B cell (primary cell): ENCODE measurements around the gene IL1F10. TPM values are rescaled to one million over a fixed set of nuclear protein-coding genes. Genes with fewer than 3 reads are reported as not detected.

Experiments
- ATAC-seq: fragments of 200-7000 bp; cut with Tn5 transposase; one replicate; pipeline ENCODE4 v1.10.0; 2021; ENCODE audit warnings: low read depth, mild to moderate bottlenecking, moderate number of reproducible peaks, moderate library complexity
- CTCF ChIA-PET: fragments of 350-600 bp; sonication (Branson Sonifier 250); formaldehyde crosslinking; loops from one replicate; lab custom pipeline; 2021; ENCODE audit warnings: antibody characterized with exemption, inconsistent platforms; lab: Charles Lee
- POLR2A ChIA-PET: fragments of 350-600 bp; sonication (Branson Sonifier 250); formaldehyde crosslinking; loops from one replicate; lab custom pipeline; 2021; ENCODE audit warnings: antibody characterized with exemption; lab: Charles Lee
- DNase-seq: peaks from one replicate; pipeline ENCODE4 v3.0.0; 2013
- H2AFZ ChIP-seq: 2 replicates; pipeline ENCODE4 v1.6.1; 2012; ENCODE audit warnings: mild to moderate bottlenecking, low read depth, low read length; ENCODE audit not compliant: insufficient read depth, poor library complexity, severe bottlenecking
- H3K27ac ChIP-seq, 2 donors: 1 replicate in 1 of 2; 2 replicates in 1 of 2; pipeline ENCODE4 v1.5.1; 2012 to 2013; ENCODE audit warnings: low read length in 2 of 2, mild to moderate bottlenecking in 2 of 2, moderate library complexity in 1 of 2
- H3K27me3 ChIP-seq, 4 experiments: fragments of 200-600 bp in 1 of 4; sonication (generic) in 1 of 4; replicated peaks in 1 of 4; 1 replicate in 2 of 4; 2 replicates in 2 of 4; pipeline versions ENCODE4 v1.6.1 to v1.7.0; 2013 to 2016; ENCODE audit warnings: low read length in 3 of 4, mild to moderate bottlenecking in 2 of 4, mixed read lengths in 1 of 4, moderate library complexity in 1 of 4; ENCODE audit not compliant: insufficient read depth in 4 of 4, control insufficient read depth in 3 of 4; ENCODE audit errors: control extremely low read depth in 1 of 4
- H3K36me3 ChIP-seq, 2 experiments: replicated peaks in 1 of 2; 1 replicate in 1 of 2; 2 replicates in 1 of 2; pipeline versions ENCODE4 v1.6.1 to v1.7.1; 2013; ENCODE audit warnings: low read length in 1 of 2; ENCODE audit not compliant: insufficient read depth in 2 of 2, control insufficient read depth in 1 of 2; ENCODE audit errors: control extremely low read depth in 1 of 2, extremely low read depth in 1 of 2
- H3K4me1 ChIP-seq, 2 donors: fragments of 200-600 bp in 1 of 2; sonication (generic) in 1 of 2; 1 replicate in 1 of 2; 2 replicates in 1 of 2; pipeline versions ENCODE4 v1.5.1 to v1.6.1; 2013 to 2017; ENCODE audit warnings: low read length in 2 of 2; ENCODE audit not compliant: control insufficient read depth in 2 of 2, insufficient read depth in 2 of 2
- H3K4me2 ChIP-seq: replicated peaks from 2 replicates; pipeline ENCODE3; 2012; ENCODE audit warnings: mild to moderate bottlenecking, low read depth, low read length; ENCODE audit not compliant: poor library complexity, severe bottlenecking
- H3K4me3 ChIP-seq, 5 experiments: fragments of 200-600 bp in 1 of 5; sonication (generic) in 1 of 5; 1 replicate in 3 of 5; 2 replicates in 2 of 5; pipeline versions ENCODE4 v1.5.1 to v1.7.0; 2011 to 2016; ENCODE audit warnings: low read length in 4 of 5, mild to moderate bottlenecking in 4 of 5, low read depth in 2 of 5, control low read depth in 1 of 5, moderate library complexity in 1 of 5; ENCODE audit not compliant: insufficient read depth in 1 of 5; ENCODE audit errors: control extremely low read depth in 1 of 5, extremely low read depth in 1 of 5
- H3K79me2 ChIP-seq: fragments of 200-600 bp; sonication (generic); one replicate; pipeline ENCODE4 v1.6.0; 2016; ENCODE audit warnings: low read length; ENCODE audit not compliant: control insufficient read depth, insufficient read depth
- H3K9ac ChIP-seq: fragments of 200-600 bp; sonication (generic); 2 replicates; pipeline ENCODE4 v1.6.1; 2017; ENCODE audit warnings: mild to moderate bottlenecking, low read length, moderate library complexity
- H3K9me3 ChIP-seq, 3 donors: one replicate each; pipeline versions ENCODE4 v1.6.1 to v1.7.1; 2013; ENCODE audit warnings: low read length in 2 of 3; ENCODE audit not compliant: control insufficient read depth in 2 of 3, insufficient read depth in 1 of 3; ENCODE audit errors: control extremely low read depth in 1 of 3
- H4K20me1 ChIP-seq: 2 replicates; pipeline ENCODE4 v1.6.0; 2012; ENCODE audit warnings: mild to moderate bottlenecking, low read length; ENCODE audit not compliant: insufficient read depth, control insufficient read depth, poor library complexity, severe bottlenecking
- H3K27ac Mint-ChIP-seq: one replicate; pipeline ENCODE4 v1.8.0; 2021; ENCODE audit warnings: mixed read lengths
- H3K27me3 Mint-ChIP-seq: one replicate; pipeline ENCODE4 v1.8.0; 2021; ENCODE audit warnings: mixed read lengths
- H3K4me1 Mint-ChIP-seq: one replicate; pipeline ENCODE4 v1.8.0; 2021; ENCODE audit warnings: mixed read lengths
- H3K4me3 Mint-ChIP-seq: one replicate; pipeline ENCODE4 v1.8.0; 2021; ENCODE audit warnings: mixed read lengths
- H3K9me3 Mint-ChIP-seq: one replicate; pipeline ENCODE4 v1.8.0; 2022; ENCODE audit warnings: mixed read lengths; ENCODE audit not compliant: insufficient read depth
- EZH2 ChIP-seq: IDR thresholded peaks from 2 replicates; pipeline ENCODE4 v1.6.1; 2012; ENCODE audit warnings: borderline replicate concordance, low read depth, mild to moderate bottlenecking, moderate library complexity, low read length; ENCODE audit not compliant: insufficient read depth, poor library complexity, severe bottlenecking
- WGBS: methylation state at CpG from one replicate; pipeline ENCODE4 v1.1.5; 2013; ENCODE audit warnings: missing lambda C conversion rate; ENCODE audit not compliant: insufficient coverage; 5-methylcytosine and 5-hydroxymethylcytosine counted together
- intact Hi-C: fragments of 100-400 bp; cut with micrococcal nuclease; formaldehyde crosslinking; loops from one replicate; pipeline ENCODE4 v1.10.0; 2022
- polyA minus RNA-seq: library from RNA; depleted of rRNA, polyadenylated mRNA; stranded (reverse); fragments of >200 nt; gene quantifications from 2 replicates; pipeline ENCODE4 v1.2.3, GENCODE V29; 2012
- polyA plus RNA-seq: library from polyadenylated mRNA; depleted of rRNA; stranded (reverse); fragments of >200 nt; gene quantifications from 2 replicates; pipeline ENCODE4 v1.2.3, GENCODE V29; 2012
- total RNA-seq, 2 donors: library from RNA; stranded (reverse); fragments of 120-200 nt in 1 of 2; gene quantifications; 1 replicate in 1 of 2; 2 replicates in 1 of 2; pipeline versions ENCODE4 v1.2.3 to v1.2.4, GENCODE V29; 2013 to 2022
- TF ChIP-seq, protein P1 (sequence below): fragments of 200-600 bp; IDR thresholded peaks from one replicate; pipeline ENCODE4 v1.8.0; 2022; ENCODE audit warnings: antibody characterized with exemption, mild to moderate bottlenecking

The IL1F10 gene, protein sequence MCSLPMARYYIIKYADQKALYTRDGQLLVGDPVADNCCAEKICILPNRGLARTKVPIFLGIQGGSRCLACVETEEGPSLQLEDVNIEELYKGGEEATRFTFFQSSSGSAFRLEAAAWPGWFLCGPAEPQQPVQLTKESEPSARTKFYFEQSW
- total RNA-seq (not detected in 2 replicates), polyA plus RNA-seq (not detected in 2 replicates), polyA minus RNA-seq (not detected in 2 replicates)
- total RNA-seq (2013), result not detected

- Histone ChIP-seq H4K20me1 (no peaks in the 10 kb centered on the region), H3K27ac (no peak within 1 kb of the TSS), H3K36me3 (no peaks in the 10 kb centered on the region), H3K9ac (no peak within 1 kb of the TSS), H3K4me3 (no peak within 1 kb of the TSS), H3K4me2 (no peak within 1 kb of the TSS), H3K9me3 (peaks cover 0 to 3% (median 2%) of the 10 kb centered on the region in 3 donors), H3K27me3 (peaks cover 0 to 6% (median 1%) of the 10 kb centered on the region in 4 experiments), H3K4me1 (no peaks in the 10 kb centered on the region), H3K79me2 (no peaks in the 10 kb centered on the region), H2AFZ (no peak within 1 kb of the TSS)
- CTCF ChIA-PET, result interaction anchor here (0.6 kb wide), 1 partner anchor 21 kb away, joined by 3 read pairs; no protein-coding TSS in a partner anchor
- Mint-ChIP-seq H3K9me3 (no peaks in the 10 kb centered on the region), H3K4me3 (no peak within 1 kb of the TSS), H3K27me3 (peaks cover 32% of the 10 kb centered on the region), H3K27ac (no peak within 1 kb of the TSS), H3K4me1 (no peaks in the 10 kb centered on the region)
- no peak for TF ChIP-seq EZH2
- POLR2A ChIA-PET, result no interaction called here
- 88% methylated on average over 3 of the region's 3 CpGs for WGBS
- no peak for DNase-seq
- no peak for ATAC-seq
- intact Hi-C loops, result no loop called here
Measured at GRCh38 chr2:113067681-113068080, at the start of gene IL1F10. Gene IL1F10 (plus strand): TSS chr2:113067970. CDS start chr2:113072739, 4,769 bp downstream.

- ChIA-PET CTCF (no interaction called here), POLR2A (no interaction called here)
- intact Hi-C loops, result no loop called here
- no peaks in the 10 kb centered on the region for H3K4me1 ChIP-seq
- H3K4me3 ChIP-seq, result no peak overlapping the region
- H3K9me3 ChIP-seq, result no peaks in the 10 kb centered on the region
- peaks cover 62% of the 10 kb centered on the region for H3K27me3 Mint-ChIP-seq
- peaks cover 7% of the 10 kb centered on the region for H3K9me3 Mint-ChIP-seq
- H3K4me2 ChIP-seq, result no peak overlapping the region
- ATAC-seq (no peak), DNase-seq (no peak)
- H3K4me3 Mint-ChIP-seq, result no peak overlapping the region
- H3K27ac ChIP-seq, result no peak overlapping the region
- no peak overlapping the region for H2AFZ ChIP-seq
- no peaks in the 10 kb centered on the region for H3K4me1 Mint-ChIP-seq
- no peaks in the 10 kb centered on the region for H3K36me3 ChIP-seq
- H4K20me1 ChIP-seq, result no peaks in the 10 kb centered on the region
- no peak overlapping the region for H3K27ac Mint-ChIP-seq
- peaks cover 0 to 21% (median 10%) of the 10 kb centered on the region in 4 experiments for H3K27me3 ChIP-seq
- no peaks in the 10 kb centered on the region for H3K79me2 ChIP-seq
- no peak for TF ChIP-seq EZH2
- TF ChIP-seq, protein P1, sequence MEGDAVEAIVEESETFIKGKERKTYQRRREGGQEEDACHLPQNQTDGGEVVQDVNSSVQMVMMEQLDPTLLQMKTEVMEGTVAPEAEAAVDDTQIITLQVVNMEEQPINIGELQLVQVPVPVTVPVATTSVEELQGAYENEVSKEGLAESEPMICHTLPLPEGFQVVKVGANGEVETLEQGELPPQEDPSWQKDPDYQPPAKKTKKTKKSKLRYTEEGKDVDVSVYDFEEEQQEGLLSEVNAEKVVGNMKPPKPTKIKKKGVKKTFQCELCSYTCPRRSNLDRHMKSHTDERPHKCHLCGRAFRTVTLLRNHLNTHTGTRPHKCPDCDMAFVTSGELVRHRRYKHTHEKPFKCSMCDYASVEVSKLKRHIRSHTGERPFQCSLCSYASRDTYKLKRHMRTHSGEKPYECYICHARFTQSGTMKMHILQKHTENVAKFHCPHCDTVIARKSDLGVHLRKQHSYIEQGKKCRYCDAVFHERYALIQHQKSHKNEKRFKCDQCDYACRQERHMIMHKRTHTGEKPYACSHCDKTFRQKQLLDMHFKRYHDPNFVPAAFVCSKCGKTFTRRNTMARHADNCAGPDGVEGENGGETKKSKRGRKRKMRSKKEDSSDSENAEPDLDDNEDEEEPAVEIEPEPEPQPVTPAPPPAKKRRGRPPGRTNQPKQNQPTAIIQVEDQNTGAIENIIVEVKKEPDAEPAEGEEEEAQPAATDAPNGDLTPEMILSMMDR, result no peak
- WGBS, result 86% methylated on average over 2 of the region's 3 CpGs
- H3K9ac ChIP-seq, result no peak overlapping the region
Measured at GRCh38 chr2:113018509-113018908, 49.3 kb upstream of the IL1F10 start.
